Activated T-helper 17 cell treated with anti-CD3 and anti-CD28 coated beads, Interleukin-2, amount 50 U/mL, for 72 hours (primary cell): ENCODE measurements around the gene GOPC. TPM values are rescaled to one million over a fixed set of nuclear protein-coding genes. Genes with fewer than 3 reads are reported as not detected.
A peak's percentile ranks its signal among the peaks of the same experiment; 100 is the strongest.
"Not testable (repeated sequence)": the region's sequence is repeated elsewhere in the genome, so short reads cannot be mapped to it uniquely, and the experiment has no call there.

ENCODE experiments used
- ATAC-seq: fragments of 150-1000 bp; cut with Tn5 transposase; replicated peaks from 2 replicates; pipeline ENCODE4 v1.10.0; 2021; ENCODE audit warnings: mild to moderate bottlenecking, moderate library complexity
- H3K27ac Mint-ChIP-seq: one replicate; pipeline ENCODE4 v1.8.0; 2022; ENCODE audit warnings: mixed read lengths
- H3K27me3 Mint-ChIP-seq: one replicate; pipeline ENCODE4 v1.8.0; 2022; ENCODE audit warnings: mixed read lengths
- H3K36me3 Mint-ChIP-seq: one replicate; pipeline ENCODE4 v1.8.0; 2022; ENCODE audit warnings: low read depth, mild to moderate bottlenecking, mixed read lengths
- H3K4me1 Mint-ChIP-seq: one replicate; pipeline ENCODE4 v1.8.0; 2022; ENCODE audit warnings: mixed read lengths
- H3K4me3 Mint-ChIP-seq: one replicate; pipeline ENCODE4 v1.8.0; 2022; ENCODE audit warnings: mild to moderate bottlenecking, mixed read lengths
- H3K9me3 Mint-ChIP-seq: one replicate; pipeline ENCODE4 v1.8.0; 2022; ENCODE audit warnings: mixed read lengths
- total RNA-seq, 2 donors: library from RNA; stranded (reverse); gene quantifications; one replicate each; pipeline ENCODE4 v1.2.3, GENCODE V29; 2022

Gene GOPC
- 10 to 100 TPM; 16.3 to 20.4 TPM for total RNA-seq

- no peaks in the 10 kb centered on the region for H3K27me3 Mint-ChIP-seq
- peaks cover 47% of the 10 kb centered on the region for H3K36me3 Mint-ChIP-seq
These were observed at the start of gene GOPC for GRCh38 chr6:117602151-117602898. GOPC (minus strand) TSS chr6:117602511; CDS start chr6:117602288, 223 bp downstream.

GRCh38 chr6:117651984-117652383, 49.7 kb upstream of the GOPC start:
- H3K27me3 Mint-ChIP-seq, H3K4me3 Mint-ChIP-seq, H3K27ac Mint-ChIP-seq, H3K36me3 Mint-ChIP-seq, H3K4me1 Mint-ChIP-seq, ATAC-seq, H3K9me3 Mint-ChIP-seq: not testable (repeated sequence)

More at GRCh38 chr6:117602151-117602898, at the start of gene GOPC:
- Mint-ChIP-seq H3K4me3 (peak within 1 kb of the TSS; percentile 94), H3K9me3 (no peaks in the 10 kb centered on the region), H3K27ac (peak within 1 kb of the TSS; percentile 95), H3K4me1 (peaks cover 14% of the 10 kb centered on the region)
- ATAC-seq = peak; percentile 96

GRCh38 chr6:117642976-117643375, 40.7 kb upstream of the GOPC start:
- H3K36me3 Mint-ChIP-seq = no peaks in the 10 kb centered on the region
- no peak for ATAC-seq
- no peaks in the 10 kb centered on the region for H3K9me3 Mint-ChIP-seq
- peaks cover 4% of the 10 kb centered on the region for H3K27me3 Mint-ChIP-seq
- no peaks in the 10 kb centered on the region for H3K4me1 Mint-ChIP-seq
- no peak overlapping the region for H3K27ac Mint-ChIP-seq
- H3K4me3 Mint-ChIP-seq = no peak overlapping the region

GRCh38 chr6:117637770-117638169, 35.5 kb upstream of the GOPC start:
- H3K36me3 Mint-ChIP-seq = no peaks in the 10 kb centered on the region
- no peaks in the 10 kb centered on the region for H3K4me1 Mint-ChIP-seq
- no peaks in the 10 kb centered on the region for H3K9me3 Mint-ChIP-seq
- H3K27me3 Mint-ChIP-seq = peaks cover 6% of the 10 kb centered on the region
- no peak overlapping the region for H3K27ac Mint-ChIP-seq
- no peak overlapping the region for H3K4me3 Mint-ChIP-seq
- no peak for ATAC-seq

GRCh38 chr6:117629119-117629660, 26.9 kb upstream of the GOPC start:
- no peaks in the 10 kb centered on the region for H3K4me1 Mint-ChIP-seq
- peaks cover 12% of the 10 kb centered on the region for H3K27me3 Mint-ChIP-seq
- peaks cover 3% of the 10 kb centered on the region for H3K9me3 Mint-ChIP-seq
- H3K36me3 Mint-ChIP-seq = no peaks in the 10 kb centered on the region
- no peak overlapping the region for H3K27ac Mint-ChIP-seq
- no peak overlapping the region for H3K4me3 Mint-ChIP-seq
- ATAC-seq = no peak

- H3K27ac Mint-ChIP-seq = no peak overlapping the region
- H3K4me3 Mint-ChIP-seq = no peak overlapping the region
- peaks cover 3% of the 10 kb centered on the region for H3K9me3 Mint-ChIP-seq
- ATAC-seq = no peak
- no peaks in the 10 kb centered on the region for H3K4me1 Mint-ChIP-seq
- H3K27me3 Mint-ChIP-seq = peaks cover 6% of the 10 kb centered on the region
- H3K36me3 Mint-ChIP-seq = no peaks in the 10 kb centered on the region
These were observed 25.2 kb upstream of the GOPC start for GRCh38 chr6:117627533-117627932.

- H3K36me3 Mint-ChIP-seq = no peaks in the 10 kb centered on the region
- no peaks in the 10 kb centered on the region for H3K4me1 Mint-ChIP-seq
- H3K27me3 Mint-ChIP-seq = peaks cover 5% of the 10 kb centered on the region
- no peak for ATAC-seq
- no peak overlapping the region for H3K4me3 Mint-ChIP-seq
- H3K9me3 Mint-ChIP-seq = peaks cover 3% of the 10 kb centered on the region
- no peak overlapping the region for H3K27ac Mint-ChIP-seq
These were observed 22.7 kb upstream of the GOPC start for GRCh38 chr6:117624869-117625481.

GRCh38 chr6:117619178-117619577, 16.9 kb upstream of the GOPC start:
- Mint-ChIP-seq H3K27ac (peak overlapping the region; percentile 6), H3K9me3 (no peaks in the 10 kb centered on the region), H3K27me3 (peaks cover 3% of the 10 kb centered on the region), H3K36me3 (no peaks in the 10 kb centered on the region), H3K4me3 (no peak overlapping the region), H3K4me1 (peaks cover 19% of the 10 kb centered on the region)
- ATAC-seq = peak; percentile 67

- Mint-ChIP-seq H3K4me1 (peaks cover 19% of the 10 kb centered on the region), H3K27me3 (peaks cover 3% of the 10 kb centered on the region), H3K27ac (peak overlapping the region; percentile 17), H3K4me3 (peak overlapping the region; percentile 35), H3K9me3 (no peaks in the 10 kb centered on the region), H3K36me3 (no peaks in the 10 kb centered on the region)
- ATAC-seq = peak; percentile 48
These were observed 15.1 kb upstream of the GOPC start for GRCh38 chr6:117617210-117618035.

GRCh38 chr6:117616391-117617209, 14.3 kb upstream of the GOPC start:
- Mint-ChIP-seq H3K36me3 (no peaks in the 10 kb centered on the region), H3K27ac (peak overlapping the region; percentile 17), H3K27me3 (peaks cover 3% of the 10 kb centered on the region), H3K9me3 (no peaks in the 10 kb centered on the region), H3K4me1 (peaks cover 19% of the 10 kb centered on the region), H3K4me3 (peak overlapping the region; percentile 35)
- peak; percentile 70 for ATAC-seq

GRCh38 chr6:117615750-117616390, 13.6 kb upstream of the GOPC start:
- Mint-ChIP-seq H3K4me1 (peaks cover 19% of the 10 kb centered on the region), H3K36me3 (no peaks in the 10 kb centered on the region), H3K4me3 (peak overlapping the region; percentile 5), H3K27me3 (peaks cover 3% of the 10 kb centered on the region), H3K27ac (peak overlapping the region; percentile 17), H3K9me3 (no peaks in the 10 kb centered on the region)
- ATAC-seq = no peak

- no peak overlapping the region for H3K4me3 Mint-ChIP-seq
- H3K27me3 Mint-ChIP-seq = peaks cover 7% of the 10 kb centered on the region
- H3K4me1 Mint-ChIP-seq = peaks cover 12% of the 10 kb centered on the region
- no peak overlapping the region for H3K27ac Mint-ChIP-seq
- no peaks in the 10 kb centered on the region for H3K36me3 Mint-ChIP-seq
- H3K9me3 Mint-ChIP-seq = no peaks in the 10 kb centered on the region
- no peak for ATAC-seq
These were observed 11.7 kb upstream of the GOPC start for GRCh38 chr6:117613920-117614560.

- Mint-ChIP-seq H3K4me1 (peaks cover 4% of the 10 kb centered on the region), H3K4me3 (no peak overlapping the region), H3K27ac (no peak overlapping the region), H3K9me3 (no peaks in the 10 kb centered on the region), H3K36me3 (peaks cover 3% of the 10 kb centered on the region), H3K27me3 (peaks cover 7% of the 10 kb centered on the region)
- ATAC-seq = no peak
These were observed 5.2 kb upstream of the GOPC start for GRCh38 chr6:117607511-117607910.
